Epithelial cell of esophagus (primary cell): ENCODE data around the gene RNF220.
A peak's percentile ranks its signal among the peaks of the same experiment; 100 is the strongest.

ENCODE experiments used
- DNase-seq: peaks from one replicate; pipeline ENCODE4 v3.0.0; 2010; ENCODE audit warnings: low read depth
- H3K4me3 ChIP-seq: 2 replicates; pipeline ENCODE4 v1.5.1; 2011; ENCODE audit warnings: mild to moderate bottlenecking, low read length, control low read depth
- CTCF ChIP-seq: IDR thresholded peaks from 2 replicates; pipeline ENCODE4 v1.5.1; 2011; ENCODE audit warnings: low read depth, mild to moderate bottlenecking, low read length, control low read depth, inconsistent platforms; ENCODE audit not compliant: insufficient read depth; ENCODE audit errors: missing control alignments

Gene RNF220

GRCh38 chr1:44523593-44524591, 118.8 kb downstream of the RNF220 start:
- no peak for DNase-seq
- no peak for TF ChIP-seq CTCF
- H3K4me3 ChIP-seq, result no peak overlapping the region

- DNase-seq, result no peak
- no peak for TF ChIP-seq CTCF
- no peak overlapping the region for H3K4me3 ChIP-seq
Measured at GRCh38 chr1:44524655-44525500, 119.8 kb downstream of the RNF220 start.

GRCh38 chr1:44526295-44527073, 121.4 kb downstream of the RNF220 start:
- no peak for TF ChIP-seq CTCF
- H3K4me3 ChIP-seq, result no peak overlapping the region
- DNase-seq, result no peak

- no peak overlapping the region for H3K4me3 ChIP-seq
- TF ChIP-seq CTCF, result no peak
- peak; percentile 70 for DNase-seq
Measured at GRCh38 chr1:44531785-44532566, 126.9 kb downstream of the RNF220 start.

- DNase-seq, result no peak
- H3K4me3 ChIP-seq, result no peak overlapping the region
- TF ChIP-seq CTCF, result no peak
Measured at GRCh38 chr1:44532567-44532944, 127.5 kb downstream of the RNF220 start.

GRCh38 chr1:44534771-44535170, 129.7 kb downstream of the RNF220 start:
- TF ChIP-seq CTCF, result no peak
- no peak overlapping the region for H3K4me3 ChIP-seq
- DNase-seq, result no peak
